Endodermal cell (in vitro differentiated cells): Measurements from ENCODE around the gene STYXL2. TPM values are rescaled to one million over a fixed set of nuclear protein-coding genes. Genes with fewer than 3 reads are reported as not detected.

Source experiments
- DNase-seq: peaks from one replicate; pipeline ENCODE4 v3.0.0-alpha.2; 2017
- H3K27ac ChIP-seq: 2 replicates; pipeline ENCODE4 v1.5.1; 2013; ENCODE audit warnings: mild to moderate bottlenecking, low read depth, low read length, moderate library complexity
- H3K27me3 ChIP-seq: 2 replicates; pipeline ENCODE4 v1.6.1; 2013; ENCODE audit warnings: mild to moderate bottlenecking, low read length, moderate library complexity; ENCODE audit not compliant: insufficient read depth, control insufficient read depth, poor library complexity, severe bottlenecking
- H3K36me3 ChIP-seq: 2 replicates; pipeline ENCODE4 v1.7.0; 2013; ENCODE audit warnings: mild to moderate bottlenecking, low read length, moderate library complexity; ENCODE audit not compliant: control insufficient read depth, insufficient read depth
- H3K4me1 ChIP-seq: one replicate; pipeline ENCODE4 v1.7.0; 2013; ENCODE audit warnings: low read length; ENCODE audit not compliant: control insufficient read depth, insufficient read depth
- H3K4me3 ChIP-seq: 2 replicates; pipeline ENCODE4 v1.5.1; 2013; ENCODE audit warnings: mild to moderate bottlenecking, low read length, moderate library complexity
- H3K9ac ChIP-seq: 2 replicates; pipeline ENCODE4 v1.6.1; 2013; ENCODE audit warnings: mild to moderate bottlenecking, low read length, moderate library complexity; ENCODE audit not compliant: poor library complexity, severe bottlenecking; ENCODE audit errors: extremely low read depth
- H3K9me3 ChIP-seq: 2 replicates; pipeline ENCODE4 v1.6.1; 2013; ENCODE audit warnings: mild to moderate bottlenecking, low read length, moderate library complexity; ENCODE audit not compliant: control insufficient read depth
- H3K27ac Mint-ChIP-seq: 2 replicates; pipeline ENCODE4 v1.8.0; 2020; ENCODE audit warnings: mixed read lengths
- H3K27me3 Mint-ChIP-seq: 2 replicates; pipeline ENCODE4 v1.8.0; 2021; ENCODE audit warnings: mild to moderate bottlenecking, mixed read lengths; ENCODE audit not compliant: insufficient read depth
- H3K36me3 Mint-ChIP-seq: 2 replicates; pipeline ENCODE4 v1.8.0; 2020; ENCODE audit warnings: low read depth, mixed read lengths
- H3K4me1 Mint-ChIP-seq: 2 replicates; pipeline ENCODE4 v1.8.0; 2020; ENCODE audit warnings: mixed read lengths
- H3K4me3 Mint-ChIP-seq: 2 replicates; pipeline ENCODE4 v1.8.0; 2020; ENCODE audit warnings: mild to moderate bottlenecking, moderate library complexity, mixed read lengths
- H3K9me3 Mint-ChIP-seq: 2 replicates; pipeline ENCODE4 v1.8.0; 2020; ENCODE audit warnings: mild to moderate bottlenecking, mixed read lengths
- CTCF ChIP-seq: fragments of 200-600 bp; sonication (generic); conservative IDR thresholded peaks from 2 replicates; pipeline ENCODE4 v1.5.0; 2021; ENCODE audit warnings: antibody characterized with exemption, mild to moderate bottlenecking
- WGBS, 2 experiments: methylation state at CpG; one replicate each; pipeline versions ENCODE4 v1.1.5 to v1.1.7; 2013; ENCODE audit warnings: missing lambda C conversion rate in 2 of 2, mixed read lengths in 1 of 2; ENCODE audit not compliant: insufficient coverage in 1 of 2, insufficient read length in 1 of 2; 5-methylcytosine and 5-hydroxymethylcytosine counted together
- total RNA-seq, 2 donors: library from RNA; stranded (reverse); fragmentation: NEBNext Ultra II Directional in 1 of 2; extraction: Animal tissue kit (Norgen Biotek cat#: 25700) in 1 of 2; gene quantifications; 2 replicates in 1 of 2; 3 replicates in 1 of 2; pipeline ENCODE4 v1.2.1, GENCODE V29; 2021

STYXL2 gene
- total RNA-seq, 2 donors from 2014 or later, result 0.99 to 5.2 TPM

GRCh38 chr1:167121375-167122120 is 27.7 kb downstream of the STYXL2 start:
- H3K27me3 ChIP-seq, result peaks cover 9% of the 10 kb centered on the region
- no peak overlapping the region for H3K9ac ChIP-seq
- H3K27ac ChIP-seq, result no peak overlapping the region
- H3K36me3 Mint-ChIP-seq, result no peaks in the 10 kb centered on the region
- peaks cover 22% of the 10 kb centered on the region for H3K27me3 Mint-ChIP-seq
- no peak for TF ChIP-seq CTCF
- no peaks in the 10 kb centered on the region for H3K9me3 ChIP-seq
- H3K4me3 ChIP-seq, result peak overlapping the region; percentile 57
- H3K4me1 ChIP-seq, result peaks cover 19% of the 10 kb centered on the region
- peak; percentile 86 for DNase-seq
- no peaks in the 10 kb centered on the region for H3K9me3 Mint-ChIP-seq
- H3K36me3 ChIP-seq, result no peaks in the 10 kb centered on the region
- no peak overlapping the region for H3K27ac Mint-ChIP-seq
- H3K4me1 Mint-ChIP-seq, result peaks cover 35% of the 10 kb centered on the region
- peak overlapping the region; percentile 58 for H3K4me3 Mint-ChIP-seq
- whole genome bisulfite sequencing, 2 experiments, result 34 to 41% methylated on average over 14 to 47 of the region's 47 CpGs

DNA sequence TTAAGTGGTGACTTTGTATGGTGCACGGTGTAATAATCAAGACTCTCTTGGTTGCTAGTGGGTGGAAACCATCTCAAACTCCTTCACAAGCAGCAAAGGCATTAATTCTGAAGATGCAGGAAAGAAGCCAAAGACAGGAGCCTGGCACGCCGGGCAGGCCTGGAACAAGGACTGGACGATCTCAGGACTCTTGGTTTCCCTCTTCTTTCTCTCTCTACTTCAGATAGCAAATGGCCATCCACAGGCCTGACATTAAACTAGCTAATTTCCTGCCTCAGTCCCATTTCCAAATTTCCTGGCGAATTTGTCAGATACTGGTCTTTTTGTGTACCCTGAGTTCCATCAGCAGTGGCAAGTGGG is 28.2 kb downstream of the STYXL2 start:
- 80 to 97% methylated on average over 4 to 5 of the region's 5 CpGs for WGBS, 2 experiments
- Mint-ChIP-seq H3K27ac (no peak overlapping the region), H3K4me3 (peak overlapping the region; percentile 58), H3K36me3 (no peaks in the 10 kb centered on the region), H3K27me3 (peaks cover 26% of the 10 kb centered on the region), H3K9me3 (no peaks in the 10 kb centered on the region), H3K4me1 (peaks cover 35% of the 10 kb centered on the region)
- Histone ChIP-seq H3K27ac (no peak overlapping the region), H3K27me3 (peaks cover 9% of the 10 kb centered on the region), H3K36me3 (no peaks in the 10 kb centered on the region), H3K9me3 (no peaks in the 10 kb centered on the region), H3K4me1 (peaks cover 19% of the 10 kb centered on the region), H3K9ac (no peak overlapping the region), H3K4me3 (no peak overlapping the region)
- DNase-seq, result no peak
- TF ChIP-seq CTCF, result no peak

GRCh38 chr1:167122568-167122967 is 28.7 kb downstream of the STYXL2 start:
- Histone ChIP-seq H3K4me1 (peaks cover 19% of the 10 kb centered on the region), H3K4me3 (no peak overlapping the region), H3K27ac (no peak overlapping the region), H3K27me3 (peaks cover 9% of the 10 kb centered on the region), H3K9ac (no peak overlapping the region), H3K36me3 (no peaks in the 10 kb centered on the region), H3K9me3 (no peaks in the 10 kb centered on the region)
- Mint-ChIP-seq H3K4me3 (no peak overlapping the region), H3K27me3 (peaks cover 30% of the 10 kb centered on the region), H3K9me3 (no peaks in the 10 kb centered on the region), H3K36me3 (no peaks in the 10 kb centered on the region), H3K4me1 (peaks cover 35% of the 10 kb centered on the region), H3K27ac (no peak overlapping the region)
- peak; percentile 25 for TF ChIP-seq CTCF
- WGBS, 2 experiments, result 80 to 83% methylated on average over 4 of the region's 4 CpGs
- no peak for DNase-seq
